Mucosa of rectum (tissue), 2 donors: ENCODE results near the gene MYO3B.

ENCODE experiments used
- H3K27ac ChIP-seq, 2 donors: one replicate each; pipeline ENCODE4 v1.7.0; 2013; ENCODE audit warnings: inconsistent platforms in 2 of 2, low read depth in 2 of 2, low read length in 2 of 2
- H3K27me3 ChIP-seq, 2 donors: one replicate each; pipeline ENCODE4 v1.7.0; 2013; ENCODE audit warnings: low read length in 2 of 2; ENCODE audit not compliant: control insufficient read depth in 2 of 2, insufficient read depth in 2 of 2
- H3K36me3 ChIP-seq, 2 donors: one replicate each; pipeline ENCODE4 v1.7.0; 2013; ENCODE audit warnings: low read length in 2 of 2; ENCODE audit not compliant: control insufficient read depth in 2 of 2, insufficient read depth in 2 of 2
- H3K4me1 ChIP-seq, 2 donors: one replicate each; pipeline ENCODE4 v1.7.0; 2013; ENCODE audit warnings: low read length in 2 of 2, mild to moderate bottlenecking in 1 of 2; ENCODE audit not compliant: control insufficient read depth in 2 of 2, insufficient read depth in 2 of 2
- H3K4me3 ChIP-seq, 2 donors: one replicate each; pipeline ENCODE4 v1.7.0; 2013; ENCODE audit warnings: low read length in 2 of 2
- H3K9ac ChIP-seq, 2 donors: one replicate each; pipeline ENCODE4 v1.7.0; 2013; ENCODE audit warnings: low read length in 2 of 2, low read depth in 1 of 2, mild to moderate bottlenecking in 1 of 2
- H3K9me3 ChIP-seq, 2 donors: one replicate each; pipeline ENCODE4 v1.7.0; 2013; ENCODE audit warnings: low read length in 2 of 2; ENCODE audit not compliant: control insufficient read depth in 2 of 2
- donor health status: healthy.
- donor health status: Normal muscosa, but diverticular disease.

MYO3B gene

DNA sequence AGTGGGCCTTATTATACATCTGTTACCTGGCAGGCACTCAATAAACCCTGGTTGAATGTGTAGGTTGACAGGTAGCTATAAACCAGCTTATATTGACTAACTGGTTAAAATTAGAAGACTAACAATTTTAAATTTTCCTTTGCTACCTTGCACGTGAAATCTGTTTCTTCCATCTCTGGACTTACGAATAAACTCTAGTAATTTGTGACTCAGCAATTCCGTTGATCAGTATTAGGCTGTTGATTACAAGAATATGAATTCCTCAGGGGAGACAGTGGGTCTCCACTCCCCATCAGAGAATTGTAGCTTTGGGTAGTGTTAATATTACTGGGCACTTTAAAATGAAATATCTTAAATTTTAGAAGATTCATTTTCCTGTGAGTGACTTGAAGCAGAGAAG, 399.4 kb downstream of the MYO3B start:
- Histone ChIP-seq H3K27ac (no peak overlapping the region), H3K4me3 (no peak overlapping the region), H3K9me3 (no peaks in the 10 kb centered on the region), H3K36me3 (no peaks in the 10 kb centered on the region), H3K4me1 (no peaks in the 10 kb centered on the region), H3K9ac (no peak overlapping the region), H3K27me3 (no peaks in the 10 kb centered on the region)

DNA sequence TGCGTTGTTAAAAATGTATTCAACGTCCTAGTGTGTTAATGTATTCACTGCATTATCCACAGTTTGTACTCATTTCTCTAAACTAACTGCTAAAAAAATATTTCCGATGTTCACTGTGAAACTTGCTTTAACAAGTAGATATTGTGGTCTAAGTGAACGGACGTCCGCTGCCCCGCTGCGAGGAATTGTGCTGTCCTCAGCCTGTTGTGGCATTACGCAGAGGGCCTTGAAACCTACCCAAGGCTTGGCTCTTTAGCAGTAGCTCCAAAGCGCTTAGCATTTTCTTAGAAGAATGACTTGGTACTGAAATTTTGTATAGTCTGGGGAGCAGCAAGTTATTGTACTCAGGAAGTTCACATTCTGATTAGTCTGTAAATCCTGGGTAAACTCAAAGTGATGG, 400.7 kb downstream of the MYO3B start:
- H3K27me3 ChIP-seq: no peaks in the 10 kb centered on the region
- H3K9ac ChIP-seq: no peak overlapping the region
- H3K4me3 ChIP-seq: no peak overlapping the region
- no peaks in the 10 kb centered on the region for H3K36me3 ChIP-seq
- H3K27ac ChIP-seq: no peak overlapping the region
- no peaks in the 10 kb centered on the region for H3K4me1 ChIP-seq
- no peaks in the 10 kb centered on the region for H3K9me3 ChIP-seq

DNA sequence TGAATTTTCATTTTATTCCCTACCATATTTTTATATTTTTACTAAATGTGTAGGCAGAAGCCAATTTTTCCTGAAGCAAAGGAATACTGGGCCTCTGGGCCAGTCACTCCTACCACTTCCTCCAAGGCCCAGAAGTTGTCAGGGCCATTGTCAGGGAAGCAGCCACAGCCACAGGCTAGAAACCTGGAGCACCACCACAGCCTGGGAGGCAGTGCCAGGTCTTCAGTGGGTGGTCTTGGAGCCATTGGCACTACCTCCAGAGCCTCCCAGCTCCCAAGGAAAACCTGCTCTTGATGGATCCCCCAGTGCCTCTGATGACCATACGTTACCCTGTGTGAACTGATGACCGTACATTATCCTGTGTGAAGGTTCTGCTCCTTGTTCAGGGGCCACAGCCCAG, 401.6 kb downstream of the MYO3B start:
- H3K27me3 ChIP-seq: no peaks in the 10 kb centered on the region
- H3K9me3 ChIP-seq: no peaks in the 10 kb centered on the region
- no peak overlapping the region for H3K27ac ChIP-seq
- no peaks in the 10 kb centered on the region for H3K4me1 ChIP-seq
- H3K9ac ChIP-seq: no peak overlapping the region
- no peak overlapping the region for H3K4me3 ChIP-seq
- no peaks in the 10 kb centered on the region for H3K36me3 ChIP-seq

DNA sequence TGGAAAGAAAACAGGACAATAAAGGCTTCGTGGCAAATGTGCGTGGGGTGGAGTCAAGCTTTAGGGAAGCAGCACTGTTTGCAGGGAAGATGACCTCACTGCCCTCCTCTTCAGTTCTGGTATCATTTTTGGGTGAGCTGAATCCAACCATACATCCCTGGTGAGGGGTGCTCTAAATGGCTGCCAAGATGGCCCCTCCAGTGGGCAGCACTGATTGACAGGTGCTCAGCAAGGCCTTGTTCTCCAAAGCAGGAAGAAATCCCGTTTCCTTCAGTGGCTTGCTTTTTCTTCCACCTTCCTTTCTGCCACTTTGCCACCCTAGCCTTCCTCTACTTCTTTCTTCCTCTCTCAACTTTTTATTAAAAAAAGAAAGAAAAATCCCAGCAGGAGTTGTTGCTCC, 404.4 kb downstream of the MYO3B start:
- no peak overlapping the region for H3K9ac ChIP-seq
- no peaks in the 10 kb centered on the region for H3K27me3 ChIP-seq

DNA sequence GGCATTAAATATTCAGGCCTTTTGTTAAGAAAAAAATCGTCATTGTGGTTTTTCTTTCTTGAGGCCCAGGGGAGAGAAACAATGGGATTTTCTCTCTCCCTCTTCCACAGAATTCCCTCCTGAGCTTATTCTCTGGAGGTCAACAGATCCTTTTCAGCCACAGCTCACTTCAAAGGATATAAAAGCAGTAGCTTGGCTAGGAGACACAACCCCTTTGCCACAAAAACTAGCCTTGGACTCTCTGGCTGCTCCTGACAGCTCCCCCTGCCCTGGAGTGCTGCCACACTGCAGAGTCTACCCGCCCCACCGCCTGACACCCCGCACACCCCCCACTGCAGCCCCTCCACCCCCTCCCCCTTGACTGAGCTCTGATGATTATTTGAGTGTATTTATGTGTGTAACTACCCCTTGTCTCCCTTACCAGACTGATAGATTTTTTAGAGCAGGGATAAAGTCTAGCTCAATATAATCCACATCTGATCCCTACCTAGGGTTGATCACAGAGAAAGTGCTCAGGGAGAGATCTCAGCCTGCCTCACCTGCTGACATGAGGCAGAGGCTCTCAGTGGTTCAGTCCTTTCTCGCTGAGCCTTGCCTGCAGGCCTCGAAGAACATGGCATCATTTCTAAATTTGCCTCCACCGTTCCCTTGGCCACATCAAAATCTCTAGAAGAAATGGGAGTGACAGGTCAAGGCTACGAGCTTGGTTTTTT, 405.0 kb downstream of the MYO3B start:
- Histone ChIP-seq H3K27me3 (no peaks in the 10 kb centered on the region), H3K4me1 (no peaks in the 10 kb centered on the region), H3K4me3 (no peak overlapping the region)

More for the DNA sequence above, 404.4 kb downstream of the MYO3B start:
- Histone ChIP-seq H3K36me3 (no peaks in the 10 kb centered on the region), H3K9me3 (no peaks in the 10 kb centered on the region), H3K4me1 (no peaks in the 10 kb centered on the region), H3K27ac (no peak overlapping the region), H3K4me3 (no peak overlapping the region)

DNA sequence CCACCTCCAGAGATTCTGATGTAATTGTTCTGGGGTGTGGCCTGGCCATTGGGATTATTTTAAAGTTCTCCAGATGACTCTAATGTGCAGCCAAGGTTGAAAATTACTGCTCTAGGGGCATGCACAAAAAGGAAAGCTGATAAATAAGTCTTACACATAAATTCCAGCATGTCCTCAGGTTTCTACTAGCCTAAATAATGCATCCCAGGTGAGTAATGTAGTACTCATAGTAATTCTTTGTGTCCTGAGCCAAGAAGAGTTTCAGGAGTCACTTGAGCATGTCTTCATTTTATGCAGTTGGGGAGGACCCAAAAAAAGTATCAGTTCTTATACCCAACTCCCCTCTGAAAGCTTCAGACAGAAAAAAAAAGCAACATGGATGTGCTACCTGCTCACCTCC, 407.1 kb downstream of the MYO3B start:
- H3K4me3 ChIP-seq: no peak overlapping the region
- H3K27me3 ChIP-seq: no peaks in the 10 kb centered on the region
- no peaks in the 10 kb centered on the region for H3K4me1 ChIP-seq
- no peak overlapping the region for H3K9ac ChIP-seq
- H3K27ac ChIP-seq: no peak overlapping the region
- no peaks in the 10 kb centered on the region for H3K36me3 ChIP-seq
- H3K9me3 ChIP-seq: no peaks in the 10 kb centered on the region

More for the DNA sequence above, 405.0 kb downstream of the MYO3B start:
- Histone ChIP-seq H3K36me3 (no peaks in the 10 kb centered on the region), H3K27ac (no peak overlapping the region), H3K9ac (no peak overlapping the region), H3K9me3 (no peaks in the 10 kb centered on the region)

DNA sequence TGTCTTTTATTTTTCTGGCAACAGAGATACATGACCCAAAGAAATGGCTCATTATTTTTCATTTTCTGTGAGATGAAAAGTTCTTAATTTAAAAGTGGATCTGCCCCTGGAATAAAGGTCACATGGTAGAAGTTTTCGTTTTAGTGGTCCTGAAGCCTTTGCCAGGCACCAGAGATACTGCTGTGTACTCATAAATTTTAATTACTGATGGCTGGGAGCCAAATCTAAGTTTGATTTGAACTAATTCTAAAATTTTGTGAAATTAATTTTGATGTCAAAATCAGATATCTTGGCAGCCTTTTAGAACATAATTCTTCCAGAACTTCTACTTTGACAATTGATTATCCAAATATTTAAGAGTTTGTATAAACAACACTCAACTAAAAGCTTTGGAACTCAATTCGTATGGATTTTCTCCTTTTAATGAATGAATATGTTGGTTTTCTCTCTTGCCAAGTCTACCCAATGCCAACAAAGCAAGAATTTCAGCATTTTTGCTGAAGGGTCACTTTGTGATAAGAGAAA, 408.7 kb downstream of the MYO3B start:
- H3K9me3 ChIP-seq: no peaks in the 10 kb centered on the region
- no peaks in the 10 kb centered on the region for H3K4me1 ChIP-seq
- no peak overlapping the region for H3K9ac ChIP-seq
- peaks cover 0 to 2% of the 10 kb centered on the region in 2 donors for H3K27me3 ChIP-seq
- no peak overlapping the region for H3K27ac ChIP-seq
- H3K4me3 ChIP-seq: no peak overlapping the region
- no peaks in the 10 kb centered on the region for H3K36me3 ChIP-seq

DNA sequence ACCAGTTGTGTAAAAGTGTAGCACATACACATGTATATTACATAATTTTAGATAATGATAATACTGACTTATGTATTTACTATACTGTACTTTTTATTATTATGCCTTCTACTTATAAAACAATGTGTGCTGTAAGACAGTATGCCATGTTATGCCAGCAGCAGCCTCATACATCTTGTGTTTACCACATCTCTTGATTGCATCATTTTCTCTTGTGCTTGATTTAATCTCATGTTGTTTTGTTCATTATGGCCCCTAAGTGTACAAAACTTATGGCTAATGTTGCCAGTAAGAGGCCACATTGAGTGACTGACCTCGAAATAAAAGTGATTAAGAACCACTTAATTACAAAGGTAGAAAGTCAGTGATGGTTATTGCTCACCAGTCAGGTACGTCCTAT, 409.2 kb downstream of the MYO3B start:
- no peak overlapping the region for H3K27ac ChIP-seq
- no peaks in the 10 kb centered on the region for H3K4me1 ChIP-seq
- H3K9ac ChIP-seq: no peak overlapping the region
- H3K27me3 ChIP-seq: peaks cover 0 to 2% of the 10 kb centered on the region in 2 donors
- H3K36me3 ChIP-seq: no peaks in the 10 kb centered on the region
- no peak overlapping the region for H3K4me3 ChIP-seq
- no peaks in the 10 kb centered on the region for H3K9me3 ChIP-seq

DNA sequence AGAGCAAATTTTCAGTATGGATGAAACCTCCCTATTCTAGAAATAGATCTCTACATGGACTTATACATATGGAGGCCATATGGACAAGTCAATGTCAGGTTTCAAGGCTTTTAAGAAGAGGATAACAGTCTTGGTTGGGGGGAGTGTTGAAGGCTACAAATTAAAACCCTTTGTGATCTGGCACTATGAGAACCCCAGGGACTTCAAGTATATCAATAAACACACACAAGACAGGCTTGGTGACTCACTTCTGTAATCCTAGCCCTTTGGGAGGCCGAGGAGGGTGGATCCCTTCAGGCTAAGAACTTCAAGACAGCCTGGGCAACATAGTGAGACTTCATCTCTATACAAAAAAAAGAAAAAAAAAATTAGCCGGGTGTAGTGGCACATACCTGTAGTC, 410.0 kb downstream of the MYO3B start:
- no peak overlapping the region for H3K4me3 ChIP-seq

DNA sequence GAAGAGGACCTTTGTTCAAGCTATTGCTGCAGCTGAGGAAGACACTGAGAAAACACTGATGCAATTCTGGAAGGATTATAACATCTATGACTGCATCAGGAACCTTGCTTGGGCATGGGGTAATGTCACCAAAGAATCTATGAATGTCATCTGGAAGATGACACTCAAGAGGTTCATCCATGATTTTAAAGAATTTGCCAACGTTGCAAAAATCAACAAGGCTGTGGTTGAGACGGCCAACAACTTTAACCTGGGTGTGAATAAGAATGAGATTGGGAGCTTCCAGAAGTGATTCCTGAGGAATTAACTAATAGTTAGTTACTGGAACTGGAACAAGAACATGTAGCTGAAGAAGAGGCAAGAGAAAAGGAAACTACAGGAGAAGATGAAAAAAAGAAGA, 410.8 kb downstream of the MYO3B start:
- no peaks in the 10 kb centered on the region for H3K4me1 ChIP-seq
- no peaks in the 10 kb centered on the region for H3K9me3 ChIP-seq
- peaks cover 0 to 2% of the 10 kb centered on the region in 2 donors for H3K27me3 ChIP-seq
- H3K36me3 ChIP-seq: no peaks in the 10 kb centered on the region
- H3K27ac ChIP-seq: no peak overlapping the region
- H3K9ac ChIP-seq: no peak overlapping the region
- no peak overlapping the region for H3K4me3 ChIP-seq

More for the DNA sequence above, 410.0 kb downstream of the MYO3B start:
- H3K4me1 ChIP-seq: no peaks in the 10 kb centered on the region
- H3K27ac ChIP-seq: no peak overlapping the region
- peaks cover 0 to 2% of the 10 kb centered on the region in 2 donors for H3K27me3 ChIP-seq
- no peaks in the 10 kb centered on the region for H3K9me3 ChIP-seq
- no peaks in the 10 kb centered on the region for H3K36me3 ChIP-seq
- H3K9ac ChIP-seq: no peak overlapping the region
